HCT116 (cell line): ENCODE measurements around the gene GALNT18. TPM values are rescaled to one million over a fixed set of nuclear protein-coding genes. Genes with fewer than 3 reads are reported as not detected.

Experiments
- ATAC-seq: fragments of 200-7000 bp; cut with Tn5 transposase; 2 replicates; pipeline ENCODE4 v1.9.1; 2020; ENCODE audit warnings: mild to moderate bottlenecking, moderate library complexity
- BruUV-seq: library from RNA; stranded (reverse); fragments of 400-500 nt; replicated peaks from 2 replicates; lab custom pipeline; 2021; lab: Mats Ljungman, UMichigan
- CTCF ChIA-PET: fragments of 300-600 bp; sonication (Branson Sonifier 250); formaldehyde crosslinking; loops from one replicate; lab custom pipeline; 2021; ENCODE audit warnings: antibody characterized with exemption; lab: Charles Lee
- POLR2A ChIA-PET: fragments of 300-600, 350-600 bp; sonication (Branson Sonifier 250); formaldehyde crosslinking; loops from one replicate; lab custom pipeline; 2021; ENCODE audit warnings: antibody characterized with exemption; lab: Charles Lee
- RAD21 ChIA-PET, 2 experiments: fragments of 300-600 bp; sonication (Branson Sonifier 250); formaldehyde crosslinking; loops; one replicate each; lab custom pipeline; 2023; ENCODE audit warnings: low total read pairs in 2 of 2; ENCODE audit not compliant: uncharacterized antibody in 2 of 2, unreplicated experiment in 2 of 2, low non-redundant PET in 1 of 2; lab: Charles Lee
- DNase-seq: peaks from one replicate; pipeline ENCODE4 v3.0.0-alpha.2; 2010; ENCODE audit warnings: low read depth, low spot score
- H2AFZ ChIP-seq: fragments of 200-600 bp; shearing (Covaris generic), sonication (generic); 2 replicates; pipeline ENCODE4 v1.6.1; 2017; ENCODE audit warnings: low read depth, mixed run types, mixed read lengths, antibody characterized with exemption, low read length; ENCODE audit not compliant: poor library complexity, severe bottlenecking
- H3K27ac ChIP-seq: 2 replicates; pipeline ENCODE4 v1.5.1; 2012; ENCODE audit warnings: low read depth, low read length
- H3K27me3 ChIP-seq: fragments of 200-600 bp; sonication (generic); 2 replicates; pipeline ENCODE4 v1.6.1; 2016; ENCODE audit warnings: mixed run types, low read length, mixed read lengths; ENCODE audit not compliant: insufficient read depth
- H3K36me3 ChIP-seq, 2 experiments: fragments of 200-500 bp in 1 of 2; fragments of 200-600 bp in 1 of 2; sonication (Bioruptor generic) in 1 of 2; sonication (generic) in 1 of 2; 2 replicates each; pipeline versions ENCODE4 v1.5.1 to v1.6.1; 2014 to 2016; ENCODE audit warnings: low read length in 2 of 2, inconsistent platforms in 1 of 2, mixed read lengths in 1 of 2, mixed run types in 1 of 2; ENCODE audit not compliant: insufficient read depth in 2 of 2, control insufficient read depth in 1 of 2
- H3K4me1 ChIP-seq, 2 experiments: fragments of 200-600 bp in 1 of 2; sonication (generic) in 1 of 2; 2 replicates each; pipeline versions ENCODE4 v1.5.1 to v1.6.1; 2012 to 2017; ENCODE audit warnings: low read length in 2 of 2, inconsistent platforms in 1 of 2, mild to moderate bottlenecking in 1 of 2, mixed read lengths in 1 of 2, mixed run types in 1 of 2, moderate library complexity in 1 of 2; ENCODE audit not compliant: insufficient read depth in 2 of 2, control insufficient read depth in 1 of 2
- H3K4me2 ChIP-seq: fragments of 200-600 bp; sonication (generic); 2 replicates; pipeline ENCODE4 v1.6.1; 2017; ENCODE audit warnings: mixed run types, low read length, mixed read lengths
- H3K4me3 ChIP-seq, 2 experiments: fragments of 200-600 bp in 1 of 2; sonication (generic) in 1 of 2; replicated peaks in 1 of 2; 2 replicates each; pipeline ENCODE4 v1.5.1; 2011 to 2016; ENCODE audit warnings: low read length in 2 of 2, control low read depth in 1 of 2, low read depth in 1 of 2, mild to moderate bottlenecking in 1 of 2, mixed read lengths in 1 of 2, mixed run types in 1 of 2
- H3K79me2 ChIP-seq: fragments of 200-600 bp; sonication (generic); 2 replicates; pipeline ENCODE4 v1.6.1; 2017; ENCODE audit warnings: mild to moderate bottlenecking, mixed run types, low read length, moderate library complexity, mixed read lengths; ENCODE audit not compliant: insufficient read depth
- H3K9ac ChIP-seq: fragments of 200-600 bp; sonication (generic); 2 replicates; pipeline ENCODE4 v1.6.1; 2016; ENCODE audit warnings: low read length, mixed read lengths
- H3K9me2 ChIP-seq: fragments of 200-600 bp; sonication (generic), shearing (Covaris generic); 2 replicates; pipeline ENCODE4 v1.6.1; 2017; ENCODE audit warnings: mixed run types, mild to moderate bottlenecking, moderate library complexity; ENCODE audit not compliant: insufficient read depth
- H3K9me3 ChIP-seq, 2 experiments: fragments of 200-500 bp in 1 of 2; fragments of 200-600 bp in 1 of 2; sonication (Bioruptor generic) in 1 of 2; sonication (generic) in 1 of 2; 2 replicates each; pipeline ENCODE4 v1.6.1; 2014 to 2017; ENCODE audit warnings: low read length in 2 of 2, mixed read lengths in 2 of 2, inconsistent platforms in 1 of 2, low read depth in 1 of 2, mild to moderate bottlenecking in 1 of 2, mixed run types in 1 of 2, moderate library complexity in 1 of 2; ENCODE audit not compliant: control insufficient read depth in 1 of 2, insufficient read depth in 1 of 2
- H4K20me1 ChIP-seq: fragments of 200-600 bp; sonication (generic), shearing (Covaris generic); 2 replicates; pipeline ENCODE4 v1.6.1; 2017; ENCODE audit warnings: mixed run types, mild to moderate bottlenecking, moderate library complexity; ENCODE audit not compliant: insufficient read depth
- CBX3 ChIP-seq: IDR thresholded peaks from 2 replicates; pipeline ENCODE4 v1.6.1; 2012; ENCODE audit warnings: low read depth
- CEBPB ChIP-seq: IDR thresholded peaks from 2 replicates; pipeline ENCODE4 v1.6.1; 2012; ENCODE audit warnings: low read depth
- EGR1 ChIP-seq: IDR thresholded peaks from 2 replicates; pipeline ENCODE4 v1.6.1; 2012; ENCODE audit warnings: low read depth
- ELF1 ChIP-seq: IDR thresholded peaks from 2 replicates; pipeline ENCODE4 v1.6.1; 2012; ENCODE audit warnings: low read depth, borderline replicate concordance
- EZH2 ChIP-seq: fragments of 200-600 bp; sonication (generic); IDR thresholded peaks from 2 replicates; pipeline ENCODE4 v1.6.1; 2017; ENCODE audit warnings: antibody characterized with exemption, mixed run types
- JUND ChIP-seq: IDR thresholded peaks from 2 replicates; pipeline ENCODE4 v1.6.1; 2012
- POLR2AphosphoS5 ChIP-seq: IDR thresholded peaks from 2 replicates; pipeline ENCODE4 v1.6.1; 2011; ENCODE audit warnings: mild to moderate bottlenecking, low read depth, low read length, moderate library complexity
- RAD21 ChIP-seq: IDR thresholded peaks from 2 replicates; pipeline ENCODE4 v1.6.1; 2012; ENCODE audit warnings: low read depth, mild to moderate bottlenecking
- SIN3A ChIP-seq: IDR thresholded peaks from 2 replicates; pipeline ENCODE4 v1.6.1; 2012; ENCODE audit warnings: low read depth
- SP1 ChIP-seq: IDR thresholded peaks from 2 replicates; pipeline ENCODE4 v1.6.1; 2012; ENCODE audit warnings: low read depth
- SRF ChIP-seq: IDR thresholded peaks from 2 replicates; pipeline ENCODE4 v1.6.1; 2012; ENCODE audit warnings: low read depth
- YY1 ChIP-seq: IDR thresholded peaks from 2 replicates; pipeline ENCODE4 v1.6.1; 2011; ENCODE audit warnings: low read length, low read depth, moderate library complexity, mild to moderate bottlenecking; ENCODE audit not compliant: insufficient replicate concordance; ENCODE audit errors: extremely low read depth
- ZFX ChIP-seq: fragments of 450-650 bp; IDR thresholded peaks from 2 replicates; pipeline ENCODE4 v1.6.1; 2017
- ZNF274 ChIP-seq: fragments of 200-500 bp; sonication (Bioruptor generic); IDR thresholded peaks from 2 replicates; pipeline ENCODE4 v1.6.1; 2014; ENCODE audit warnings: mild to moderate bottlenecking, low read depth, low read length, inconsistent platforms
- intact Hi-C: fragments of 100-400 bp; cut with micrococcal nuclease; formaldehyde crosslinking; loops from 2 replicates; pipeline ENCODE4 v1.10.0; 2022
- total RNA-seq: library from RNA; stranded (reverse); gene quantifications from one replicate; pipeline ENCODE4 v1.2.1, GENCODE V29; 2021; ENCODE audit not compliant: unreplicated experiment
- TF ChIP-seq, protein P1 (sequence below): IDR thresholded peaks from 2 replicates; pipeline ENCODE4 v1.6.1; 2011; ENCODE audit warnings: mild to moderate bottlenecking, low read length, moderate library complexity; ENCODE audit not compliant: insufficient replicate concordance; ENCODE audit errors: extremely low read depth
- TF ChIP-seq, protein P2 (sequence below): IDR thresholded peaks from 2 replicates; pipeline ENCODE4 v1.6.1; 2012; ENCODE audit warnings: low read depth

GALNT18 gene
- total RNA-seq, 1 experiment from 2014 or later: 19.9 TPM

DNA sequence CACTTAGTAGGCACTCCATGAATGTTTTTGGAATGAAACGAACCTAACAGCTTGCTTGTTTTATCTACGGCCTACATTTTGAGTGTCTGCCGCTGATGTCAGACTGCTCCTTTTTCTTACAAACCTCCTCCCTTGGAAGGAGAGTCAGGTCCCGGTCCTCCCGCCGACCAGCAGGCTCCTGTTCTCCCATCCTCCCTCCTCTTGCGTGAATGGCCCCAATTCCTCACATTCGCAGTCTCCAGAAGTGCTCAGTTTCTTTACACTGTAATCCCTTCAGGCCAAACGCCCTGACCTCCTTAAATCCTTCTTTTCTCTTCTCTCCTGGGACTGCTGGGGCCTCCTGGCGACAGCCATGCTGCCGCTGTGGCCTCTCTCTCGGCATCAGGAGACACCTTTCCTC is 186.2 kb downstream of the GALNT18 start (continued):
- TF ChIP-seq, protein P1, sequence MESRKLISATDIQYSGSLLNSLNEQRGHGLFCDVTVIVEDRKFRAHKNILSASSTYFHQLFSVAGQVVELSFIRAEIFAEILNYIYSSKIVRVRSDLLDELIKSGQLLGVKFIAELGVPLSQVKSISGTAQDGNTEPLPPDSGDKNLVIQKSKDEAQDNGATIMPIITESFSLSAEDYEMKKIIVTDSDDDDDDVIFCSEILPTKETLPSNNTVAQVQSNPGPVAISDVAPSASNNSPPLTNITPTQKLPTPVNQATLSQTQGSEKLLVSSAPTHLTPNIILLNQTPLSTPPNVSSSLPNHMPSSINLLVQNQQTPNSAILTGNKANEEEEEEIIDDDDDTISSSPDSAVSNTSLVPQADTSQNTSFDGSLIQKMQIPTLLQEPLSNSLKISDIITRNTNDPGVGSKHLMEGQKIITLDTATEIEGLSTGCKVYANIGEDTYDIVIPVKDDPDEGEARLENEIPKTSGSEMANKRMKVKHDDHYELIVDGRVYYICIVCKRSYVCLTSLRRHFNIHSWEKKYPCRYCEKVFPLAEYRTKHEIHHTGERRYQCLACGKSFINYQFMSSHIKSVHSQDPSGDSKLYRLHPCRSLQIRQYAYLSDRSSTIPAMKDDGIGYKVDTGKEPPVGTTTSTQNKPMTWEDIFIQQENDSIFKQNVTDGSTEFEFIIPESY: no peak
- TF ChIP-seq ZFX: no peak

- Histone ChIP-seq H4K20me1 (no peaks in the 10 kb centered on the region), H3K4me1 (no peaks in the 10 kb centered on the region), H3K9ac (no peak overlapping the region), H3K27ac (no peak overlapping the region), H3K4me2 (no peak overlapping the region), H3K9me2 (no peaks in the 10 kb centered on the region), H3K27me3 (no peaks in the 10 kb centered on the region), H2AFZ (no peak overlapping the region), H3K36me3 (no peaks in the 10 kb centered on the region), H3K9me3 (no peaks in the 10 kb centered on the region), H3K79me2 (no peaks in the 10 kb centered on the region), H3K4me3 (no peak overlapping the region)
- ChIA-PET POLR2A (no interaction called here), CTCF (no interaction called here), RAD21 (no interaction called here)
- intact Hi-C loops: no loop called here
- TF ChIP-seq SRF: no peak
- TF ChIP-seq EZH2: no peak
- TF ChIP-seq, protein P2, sequence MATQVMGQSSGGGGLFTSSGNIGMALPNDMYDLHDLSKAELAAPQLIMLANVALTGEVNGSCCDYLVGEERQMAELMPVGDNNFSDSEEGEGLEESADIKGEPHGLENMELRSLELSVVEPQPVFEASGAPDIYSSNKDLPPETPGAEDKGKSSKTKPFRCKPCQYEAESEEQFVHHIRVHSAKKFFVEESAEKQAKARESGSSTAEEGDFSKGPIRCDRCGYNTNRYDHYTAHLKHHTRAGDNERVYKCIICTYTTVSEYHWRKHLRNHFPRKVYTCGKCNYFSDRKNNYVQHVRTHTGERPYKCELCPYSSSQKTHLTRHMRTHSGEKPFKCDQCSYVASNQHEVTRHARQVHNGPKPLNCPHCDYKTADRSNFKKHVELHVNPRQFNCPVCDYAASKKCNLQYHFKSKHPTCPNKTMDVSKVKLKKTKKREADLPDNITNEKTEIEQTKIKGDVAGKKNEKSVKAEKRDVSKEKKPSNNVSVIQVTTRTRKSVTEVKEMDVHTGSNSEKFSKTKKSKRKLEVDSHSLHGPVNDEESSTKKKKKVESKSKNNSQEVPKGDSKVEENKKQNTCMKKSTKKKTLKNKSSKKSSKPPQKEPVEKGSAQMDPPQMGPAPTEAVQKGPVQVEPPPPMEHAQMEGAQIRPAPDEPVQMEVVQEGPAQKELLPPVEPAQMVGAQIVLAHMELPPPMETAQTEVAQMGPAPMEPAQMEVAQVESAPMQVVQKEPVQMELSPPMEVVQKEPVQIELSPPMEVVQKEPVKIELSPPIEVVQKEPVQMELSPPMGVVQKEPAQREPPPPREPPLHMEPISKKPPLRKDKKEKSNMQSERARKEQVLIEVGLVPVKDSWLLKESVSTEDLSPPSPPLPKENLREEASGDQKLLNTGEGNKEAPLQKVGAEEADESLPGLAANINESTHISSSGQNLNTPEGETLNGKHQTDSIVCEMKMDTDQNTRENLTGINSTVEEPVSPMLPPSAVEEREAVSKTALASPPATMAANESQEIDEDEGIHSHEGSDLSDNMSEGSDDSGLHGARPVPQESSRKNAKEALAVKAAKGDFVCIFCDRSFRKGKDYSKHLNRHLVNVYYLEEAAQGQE: no peak
- no peak for TF ChIP-seq YY1
- TF ChIP-seq ELF1: no peak
- no peak for TF ChIP-seq EGR1
- no peak for TF ChIP-seq CBX3
- TF ChIP-seq ZNF274: no peak
- TF ChIP-seq, protein P1: no peak
- no peak for TF ChIP-seq POLR2AphosphoS5
- no peak for TF ChIP-seq JUND
- no peak for TF ChIP-seq CEBPB
- no peak for TF ChIP-seq ZFX
- TF ChIP-seq RAD21: no peak
- TF ChIP-seq SIN3A: no peak
- TF ChIP-seq SP1: no peak
- no peak for ATAC-seq
- no TSS peak for BruUV-seq
- no peak for DNase-seq
These were observed 187.8 kb downstream of the GALNT18 start for GRCh38 chr11:11433960-11434359.
